LHCN-M2 (cell line): ENCODE results near the gene PRPF31. TPM values are rescaled to one million over a fixed set of nuclear protein-coding genes. Genes with fewer than 3 reads are reported as not detected.

Experiments used
- DNase-seq: peaks from one replicate; pipeline ENCODE4 v3.0.0-alpha.2; 2012; ENCODE audit warnings: low read depth
- total RNA-seq: library from RNA; depleted of rRNA; stranded (reverse); fragments of >200 nt; gene quantifications from 2 replicates; pipeline ENCODE4 v1.2.3, GENCODE V29; 2014

The PRPF31 gene
- total RNA-seq, 1 experiment from 2014 or later = 84.4 TPM

- no peak for DNase-seq
Observed at GRCh38 chr19:54138489-54139256, 23.1 kb downstream of the PRPF31 start.

GRCh38 chr19:54141356-54141755, 25.8 kb downstream of the PRPF31 start:
- DNase-seq = no peak

- DNase-seq = no peak
Observed at GRCh38 chr19:54142166-54142780, 26.7 kb downstream of the PRPF31 start.

- no peak for DNase-seq
Observed at GRCh38 chr19:54145541-54146158, 30.1 kb downstream of the PRPF31 start.

- DNase-seq = no peak
Observed at GRCh38 chr19:54147676-54148075, 32.1 kb downstream of the PRPF31 start.

GRCh38 chr19:54148158-54148557, 32.6 kb downstream of the PRPF31 start:
- DNase-seq = no peak

GRCh38 chr19:54149021-54149812, 33.7 kb downstream of the PRPF31 start:
- no peak for DNase-seq

GRCh38 chr19:54151362-54152035, 35.9 kb downstream of the PRPF31 start:
- no peak for DNase-seq

- no peak for DNase-seq
Observed at GRCh38 chr19:54152267-54152666, 36.7 kb downstream of the PRPF31 start.

- DNase-seq = no peak
Observed at GRCh38 chr19:54152878-54153524, 37.4 kb downstream of the PRPF31 start.

GRCh38 chr19:54153731-54154326, 38.3 kb downstream of the PRPF31 start:
- DNase-seq = peak; percentile 68

- peak; percentile 74 for DNase-seq
Observed at GRCh38 chr19:54154603-54155345, 39.2 kb downstream of the PRPF31 start.

- DNase-seq = no peak
Observed at GRCh38 chr19:54155694-54156093, 40.1 kb downstream of the PRPF31 start.

- no peak for DNase-seq
Observed at GRCh38 chr19:54156490-54156889, 40.9 kb downstream of the PRPF31 start.

GRCh38 chr19:54156953-54157352, 41.4 kb downstream of the PRPF31 start:
- DNase-seq = no peak

GRCh38 chr19:54158812-54159351, 43.3 kb downstream of the PRPF31 start:
- DNase-seq = no peak

GRCh38 chr19:54159352-54160181, 44.0 kb downstream of the PRPF31 start, which contains the start of gene LENG1:
Gene LENG1 (minus strand): TSS chr19:54159721. CDS start chr19:54159695, 26 bp downstream.
- peak; percentile 100 for DNase-seq

- no peak for DNase-seq
Observed at GRCh38 chr19:54160182-54160811, 44.7 kb downstream of the PRPF31 start.
